SK-N-MC (cell line): ENCODE data around the gene DCTN3.
A peak's percentile ranks its signal among the peaks of the same experiment; 100 is the strongest.

Source experiments
- DNase-seq: peaks from one replicate; pipeline ENCODE4 v3.0.0-alpha.2; 2011; ENCODE audit warnings: low read depth, low spot score
- H3K27ac ChIP-seq: fragments of 200-600 bp; sonication (generic); 2 replicates; pipeline ENCODE4 v1.5.1; 2016; ENCODE audit warnings: mixed run types
- H3K36me3 ChIP-seq: fragments of 200-600 bp; sonication (generic); 2 replicates; pipeline ENCODE4 v1.6.1; 2017; ENCODE audit warnings: antibody characterized with exemption, low read length, mixed read lengths; ENCODE audit not compliant: insufficient read depth
- H3K4me3 ChIP-seq: fragments of 200-600 bp; sonication (generic); 2 replicates; pipeline ENCODE4 v1.5.1; 2016
- H3K9ac ChIP-seq: fragments of 200-600 bp; sonication (generic); 2 replicates; pipeline ENCODE4 v1.8.0; 2017; ENCODE audit warnings: mixed run types, mixed read lengths; ENCODE audit not compliant: insufficient read length
- H3K9me3 ChIP-seq: fragments of 200-600 bp; sonication (generic); 2 replicates; pipeline ENCODE4 v1.6.1; 2017; ENCODE audit warnings: low read depth, mild to moderate bottlenecking, antibody characterized with exemption, low read length, moderate library complexity, mixed read lengths
- EZH2 ChIP-seq: fragments of 200-600 bp; sonication (generic); IDR thresholded peaks from one replicate; pipeline ENCODE4 v1.6.1; 2017; ENCODE audit warnings: antibody characterized with exemption
- FOXP2 ChIP-seq: optimal IDR thresholded peaks from 2 replicates; pipeline ENCODE3; 2011; ENCODE audit warnings: mild to moderate bottlenecking, moderate library complexity; ENCODE audit not compliant: insufficient read depth; ENCODE audit errors: extremely low read length, control extremely low read depth
- POLR2AphosphoS5 ChIP-seq: IDR thresholded peaks from 2 replicates; pipeline ENCODE4 v1.6.1; 2012; ENCODE audit warnings: mild to moderate bottlenecking, low read depth, low read length, borderline replicate concordance

Gene DCTN3

DNA sequence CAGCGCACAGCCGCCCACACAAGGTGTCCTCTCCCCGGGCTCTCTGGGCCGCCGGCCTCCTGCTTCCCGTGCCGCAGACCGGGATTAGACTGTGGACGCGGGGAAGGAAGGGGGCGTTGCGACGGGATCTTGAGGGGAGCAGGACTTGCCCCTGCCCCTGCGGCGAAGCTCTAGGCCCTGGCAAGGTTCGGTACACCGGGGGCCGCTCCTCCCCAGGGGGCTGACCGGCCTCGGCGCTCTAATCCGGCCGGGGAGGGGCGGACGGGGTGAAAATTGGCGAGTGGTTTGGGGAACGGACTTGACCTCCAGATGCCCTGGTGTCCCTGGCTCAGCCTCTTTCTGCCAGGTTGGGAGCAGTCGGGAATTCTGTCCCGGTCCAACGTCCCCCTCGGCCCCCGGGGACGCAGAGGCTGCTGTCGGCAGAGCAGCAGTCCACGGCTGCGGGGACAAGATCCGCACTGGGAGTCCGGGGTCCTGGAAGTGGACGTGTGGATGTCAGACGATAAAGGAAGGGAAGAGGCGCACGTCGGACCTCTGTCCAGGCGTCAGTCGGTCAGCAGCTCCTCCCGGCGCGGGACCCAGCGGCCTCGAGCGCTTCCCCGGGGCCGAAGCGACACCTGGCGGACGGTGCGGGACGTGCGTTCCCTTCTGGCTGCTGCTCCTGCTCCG lies 28.9 kb downstream of the DCTN3 start:
- H3K9ac ChIP-seq = no peak overlapping the region
- no peak overlapping the region for H3K27ac ChIP-seq
- TF ChIP-seq FOXP2 (no peak), POLR2AphosphoS5 (no peak), EZH2 (no peak)
- H3K36me3 ChIP-seq = no peaks in the 10 kb centered on the region
- no peak for DNase-seq
- peak overlapping the region; percentile 73 for H3K4me3 ChIP-seq
- H3K9me3 ChIP-seq = no peaks in the 10 kb centered on the region

DNA sequence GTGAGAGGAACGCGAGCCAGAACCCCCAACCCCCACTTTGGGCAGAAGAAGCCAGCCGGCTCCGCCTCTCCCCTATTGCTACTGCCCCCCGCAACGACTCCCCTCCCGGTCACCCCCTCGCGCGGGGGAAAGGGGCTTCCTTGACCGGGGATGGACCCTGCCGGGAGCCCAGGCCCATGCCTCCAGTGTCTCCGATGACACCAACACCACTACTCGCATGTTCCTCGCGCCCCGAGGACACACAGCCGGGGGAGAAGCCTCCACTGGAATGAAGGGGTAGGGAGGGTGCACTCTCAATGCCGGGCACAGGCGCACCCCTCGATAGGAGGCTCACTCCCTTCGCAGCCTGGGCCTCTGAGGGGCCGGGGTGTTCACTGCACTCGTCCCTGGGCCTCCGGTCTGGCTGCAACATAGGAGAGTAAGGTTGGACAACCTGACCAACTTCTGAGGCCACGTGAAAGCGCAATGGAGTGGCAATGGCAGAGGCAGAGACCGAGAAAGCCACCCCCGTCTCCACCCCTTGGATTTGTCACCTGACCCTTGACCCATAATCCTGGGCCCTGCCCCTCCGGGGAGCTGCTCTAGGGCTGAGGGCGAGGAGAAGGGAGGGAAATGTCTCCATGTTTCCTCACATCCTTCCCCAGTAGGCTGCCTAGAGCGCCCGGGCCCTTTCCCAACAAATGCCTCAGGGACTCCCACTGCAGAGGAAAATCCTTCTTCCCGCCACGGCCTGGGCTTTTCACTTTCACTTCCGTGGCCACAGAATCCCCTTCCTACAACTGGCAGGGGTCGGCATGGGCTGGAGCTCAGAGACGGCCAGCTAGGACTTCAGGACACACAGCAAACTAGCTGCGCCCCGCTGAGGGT lies 29.7 kb downstream of the DCTN3 start:
- Histone ChIP-seq H3K36me3 (no peaks in the 10 kb centered on the region), H3K4me3 (peak overlapping the region; percentile 82), H3K9me3 (no peaks in the 10 kb centered on the region), H3K27ac (no peak overlapping the region), H3K9ac (peak overlapping the region; percentile 53)
- DNase-seq = no peak
- TF ChIP-seq EZH2 (no peak), FOXP2 (no peak), POLR2AphosphoS5 (no peak)

DNA sequence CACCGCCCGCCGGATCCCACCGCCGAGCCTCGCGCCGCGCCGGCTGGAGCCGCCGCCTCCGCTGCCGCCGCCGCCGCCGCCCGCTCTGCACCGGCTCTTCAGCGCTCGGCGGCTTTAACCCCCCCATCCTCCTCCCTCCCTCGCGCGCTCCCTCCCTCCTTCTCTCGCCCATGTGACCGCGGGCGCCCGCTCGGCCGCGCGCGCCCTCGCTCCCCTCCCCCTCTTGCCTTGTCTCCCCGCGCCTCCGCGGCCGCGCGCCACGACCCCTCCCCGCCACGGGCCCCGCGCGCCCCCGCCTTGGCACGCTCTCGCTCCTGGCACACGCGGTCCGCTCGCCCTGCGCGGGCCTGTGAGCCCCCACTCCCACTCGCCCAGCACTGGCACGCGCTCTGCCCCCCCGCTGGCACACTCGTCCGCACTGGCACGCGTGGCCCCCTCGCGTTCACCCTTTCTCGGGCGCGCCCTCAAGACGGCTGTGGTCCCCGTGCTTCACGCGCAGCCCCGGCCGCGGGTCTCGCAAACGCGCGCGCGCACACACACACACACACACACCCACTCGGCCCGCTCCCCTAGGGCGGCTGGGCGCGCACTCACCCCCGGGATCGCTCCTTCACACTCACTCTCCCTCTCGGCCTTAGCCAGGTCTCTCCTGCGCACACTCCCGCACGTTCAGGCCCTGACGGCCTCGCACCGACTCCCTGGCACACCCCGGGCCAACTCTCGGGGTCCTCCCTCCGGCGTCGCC lies 30.5 kb downstream of the DCTN3 start, which contains the start of gene CNTFR:
CNTFR (minus strand) TSS at position 89 of the 745 bp plus-strand sequence. CDS start 20,743 bp downstream, outside the sequence.
- peak within 1 kb of the TSS; percentile 82 for H3K4me3 ChIP-seq
- H3K9me3 ChIP-seq = no peaks in the 10 kb centered on the region
- no peaks in the 10 kb centered on the region for H3K36me3 ChIP-seq
- peak within 1 kb of the TSS; percentile 53 for H3K9ac ChIP-seq
- no peak within 1 kb of the TSS for H3K27ac ChIP-seq
- TF ChIP-seq EZH2 (no peak), POLR2AphosphoS5 (no peak), FOXP2 (no peak)
- no peak for DNase-seq

DNA sequence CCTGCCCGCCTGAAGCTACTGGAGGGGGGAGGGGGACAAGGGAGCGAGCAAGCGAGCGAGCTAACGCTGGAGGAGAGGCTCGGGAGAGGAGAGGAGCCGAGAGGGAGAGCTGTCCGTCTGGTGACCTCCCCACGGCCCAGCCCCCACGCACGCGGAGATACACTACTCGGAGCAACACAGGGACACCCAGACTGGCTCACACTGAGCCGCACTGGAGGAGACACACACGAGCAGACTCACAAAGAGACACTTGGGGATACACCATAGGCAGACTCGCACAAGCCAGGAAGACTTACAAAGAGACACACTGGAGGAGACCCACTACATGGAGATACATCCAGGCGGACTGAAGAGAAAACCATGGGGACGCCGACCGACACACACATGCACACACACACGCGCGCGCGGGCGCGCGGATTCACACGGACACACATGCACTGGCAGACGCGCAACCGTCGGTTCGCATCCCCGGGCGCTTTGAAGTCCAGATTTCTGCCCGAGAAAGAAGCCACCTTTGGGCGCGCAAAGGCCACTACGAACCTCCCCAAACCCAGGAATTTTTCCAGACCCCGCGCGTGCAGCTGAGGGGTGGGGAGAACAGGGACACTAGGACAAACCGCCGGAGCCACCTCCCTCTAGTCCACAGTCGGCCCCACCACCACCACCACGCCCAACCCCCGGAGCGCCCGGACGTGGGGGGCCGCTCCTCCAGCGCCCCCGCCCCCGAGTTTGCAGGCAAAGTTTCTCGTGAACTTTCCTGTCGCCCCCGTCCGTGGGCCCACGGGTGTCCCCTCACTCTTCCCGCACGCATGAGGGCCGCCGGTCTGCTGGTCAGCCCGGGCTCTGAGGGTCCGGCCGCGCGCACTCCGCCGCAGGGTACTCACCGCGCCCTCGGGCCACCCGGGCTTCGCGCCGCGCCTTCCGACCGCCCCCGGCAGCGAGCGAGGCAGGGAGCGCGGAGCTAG lies 31.3 kb downstream of the DCTN3 start:
- Histone ChIP-seq H3K36me3 (no peaks in the 10 kb centered on the region), H3K27ac (no peak overlapping the region), H3K9ac (no peak overlapping the region), H3K4me3 (peak overlapping the region; percentile 82), H3K9me3 (no peaks in the 10 kb centered on the region)
- DNase-seq = no peak
- TF ChIP-seq POLR2AphosphoS5 (no peak), EZH2 (no peak), FOXP2 (no peak)

DNA sequence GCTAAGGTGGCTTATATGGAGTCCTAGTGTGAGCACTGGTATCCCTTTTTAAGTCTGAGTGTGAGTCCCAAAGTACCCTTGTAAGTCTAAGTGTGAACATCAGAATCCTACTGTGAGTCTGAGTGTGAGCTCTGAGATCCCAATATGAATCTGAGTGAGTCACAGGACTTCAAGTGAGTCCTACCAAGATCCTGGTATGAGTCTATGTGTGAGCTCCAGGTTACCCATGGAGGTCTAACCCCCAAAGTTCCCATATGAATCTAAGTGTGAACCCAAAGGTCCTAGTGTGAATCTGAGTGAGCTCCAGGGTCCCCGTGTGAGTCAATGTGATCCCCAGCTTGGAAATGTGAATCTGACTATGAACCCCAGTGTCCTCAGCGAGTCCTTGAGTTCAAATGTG lies 33.0 kb downstream of the DCTN3 start:
- Histone ChIP-seq H3K4me3 (no peak overlapping the region), H3K9me3 (no peaks in the 10 kb centered on the region), H3K9ac (no peak overlapping the region), H3K27ac (no peak overlapping the region), H3K36me3 (no peaks in the 10 kb centered on the region)
- no peak for DNase-seq
- TF ChIP-seq FOXP2 (no peak), POLR2AphosphoS5 (no peak), EZH2 (no peak)

DNA sequence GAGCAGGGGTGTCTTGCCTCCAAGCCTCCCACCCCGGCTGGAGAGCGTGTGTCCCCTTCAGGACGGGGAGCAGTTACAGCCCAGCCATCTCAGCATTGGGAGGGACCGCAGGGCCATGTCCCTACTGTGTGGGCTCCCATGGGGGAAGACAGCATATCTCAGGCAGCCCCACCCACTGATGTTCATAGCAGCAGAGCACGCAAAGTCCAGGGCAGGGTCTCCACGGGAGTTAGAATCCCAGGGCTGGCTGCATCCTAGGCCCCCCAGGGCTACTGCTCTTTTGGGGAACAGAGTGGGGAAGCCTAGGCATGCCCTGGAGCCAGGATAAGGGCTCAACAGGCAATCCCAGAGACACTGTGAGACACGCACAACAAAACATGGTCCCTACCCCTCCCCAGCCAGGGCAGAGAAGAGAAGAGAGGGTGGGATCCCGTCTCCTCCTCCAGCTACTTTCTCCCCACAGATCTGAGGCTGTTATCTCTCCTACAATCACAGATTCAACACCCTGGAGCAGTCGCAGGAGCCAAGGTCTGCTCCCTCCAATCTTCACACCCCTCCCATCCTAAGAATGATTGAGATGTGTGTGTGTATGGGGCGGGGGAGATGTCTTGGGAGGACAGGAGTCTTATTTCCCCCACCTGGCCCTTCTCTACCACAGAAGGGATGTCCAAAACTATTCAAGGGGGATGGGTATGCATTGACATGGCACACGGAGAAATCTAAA lies 34.2 kb downstream of the DCTN3 start:
- H3K4me3 ChIP-seq = no peak overlapping the region

DNA sequence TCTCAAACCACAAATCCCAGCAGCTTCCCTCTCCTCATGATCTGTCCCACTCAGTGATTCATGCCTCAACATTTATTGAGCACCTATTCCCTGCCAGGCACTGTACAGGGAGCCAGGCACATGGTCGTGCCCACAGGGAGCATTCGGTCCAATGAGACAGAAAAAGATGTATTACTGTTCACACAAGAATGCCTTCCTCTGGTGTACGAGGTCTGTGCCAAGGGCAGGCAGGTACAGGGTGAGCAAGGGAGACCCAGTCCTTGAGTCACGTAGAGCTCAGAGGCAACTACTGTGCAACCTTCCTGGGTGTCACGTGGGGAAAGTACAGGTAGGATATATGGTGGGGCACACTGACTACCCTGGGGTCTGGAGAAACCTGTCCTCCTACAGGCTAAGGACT lies 35.3 kb downstream of the DCTN3 start:
- Histone ChIP-seq H3K4me3 (no peak overlapping the region), H3K9me3 (no peaks in the 10 kb centered on the region), H3K9ac (no peak overlapping the region), H3K27ac (no peak overlapping the region), H3K36me3 (no peaks in the 10 kb centered on the region)
- no peak for DNase-seq
- TF ChIP-seq EZH2 (no peak), POLR2AphosphoS5 (no peak)

More for the DNA sequence above, 34.2 kb downstream of the DCTN3 start:
- TF ChIP-seq POLR2AphosphoS5 = no peak
- TF ChIP-seq EZH2 = no peak
- TF ChIP-seq FOXP2 = no peak
- Histone ChIP-seq H3K9me3 (no peaks in the 10 kb centered on the region), H3K9ac (no peak overlapping the region), H3K36me3 (no peaks in the 10 kb centered on the region), H3K27ac (no peak overlapping the region)
- no peak for DNase-seq
